ENCODE measurements around the gene MED27.

MED27 gene

DNA sequence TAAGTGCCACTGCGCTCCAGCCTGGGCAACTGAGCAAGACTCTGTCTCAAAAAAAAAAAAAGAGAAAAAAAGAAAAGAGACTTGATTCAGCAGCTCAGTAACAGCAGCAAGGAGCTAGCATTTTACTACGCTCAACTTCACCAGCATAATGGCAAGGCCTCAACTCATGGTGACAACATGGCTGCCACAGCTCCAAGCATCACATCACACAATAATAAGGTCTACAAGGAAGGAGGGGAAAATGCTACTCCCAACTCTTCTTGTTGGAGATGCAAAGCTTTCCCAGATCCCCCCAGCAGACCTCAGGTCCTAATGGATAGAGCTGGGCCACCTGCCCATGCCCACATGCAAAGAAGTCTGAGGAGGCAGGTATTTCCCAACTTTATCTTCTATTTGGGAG is 253.6 kb downstream of the MED27 start:
- no peak for DNase-seq
- no peaks in the 10 kb centered on the region for H3K36me3 ChIP-seq
- no peaks in the 10 kb centered on the region for H3K4me1 ChIP-seq
- no peaks in the 10 kb centered on the region for H3K27me3 ChIP-seq
- H3K9me3 ChIP-seq = no peaks in the 10 kb centered on the region
- TF ChIP-seq, protein P1, sequence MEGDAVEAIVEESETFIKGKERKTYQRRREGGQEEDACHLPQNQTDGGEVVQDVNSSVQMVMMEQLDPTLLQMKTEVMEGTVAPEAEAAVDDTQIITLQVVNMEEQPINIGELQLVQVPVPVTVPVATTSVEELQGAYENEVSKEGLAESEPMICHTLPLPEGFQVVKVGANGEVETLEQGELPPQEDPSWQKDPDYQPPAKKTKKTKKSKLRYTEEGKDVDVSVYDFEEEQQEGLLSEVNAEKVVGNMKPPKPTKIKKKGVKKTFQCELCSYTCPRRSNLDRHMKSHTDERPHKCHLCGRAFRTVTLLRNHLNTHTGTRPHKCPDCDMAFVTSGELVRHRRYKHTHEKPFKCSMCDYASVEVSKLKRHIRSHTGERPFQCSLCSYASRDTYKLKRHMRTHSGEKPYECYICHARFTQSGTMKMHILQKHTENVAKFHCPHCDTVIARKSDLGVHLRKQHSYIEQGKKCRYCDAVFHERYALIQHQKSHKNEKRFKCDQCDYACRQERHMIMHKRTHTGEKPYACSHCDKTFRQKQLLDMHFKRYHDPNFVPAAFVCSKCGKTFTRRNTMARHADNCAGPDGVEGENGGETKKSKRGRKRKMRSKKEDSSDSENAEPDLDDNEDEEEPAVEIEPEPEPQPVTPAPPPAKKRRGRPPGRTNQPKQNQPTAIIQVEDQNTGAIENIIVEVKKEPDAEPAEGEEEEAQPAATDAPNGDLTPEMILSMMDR (IDR thresholded peaks at IDR 0.05; ENCODE audit: low read depth, low read length) = no peak
- no peak overlapping the region for H3K4me3 ChIP-seq (ENCODE audit: low read depth, low read length)

- no peak for DNase-seq
- H3K9me3 ChIP-seq = no peaks in the 10 kb centered on the region
- H3K4me3 ChIP-seq (ENCODE audit: low read depth, low read length) = no peak overlapping the region
- H3K27me3 ChIP-seq = no peaks in the 10 kb centered on the region
- H3K36me3 ChIP-seq = no peaks in the 10 kb centered on the region
- TF ChIP-seq, protein P1 (IDR thresholded peaks at IDR 0.05; ENCODE audit: low read depth, low read length) = no peak
- no peaks in the 10 kb centered on the region for H3K4me1 ChIP-seq
Observed at GRCh38 chr9:131824953-131825495, 254.6 kb downstream of the MED27 start.

- DNase-seq = no peak
- no peaks in the 10 kb centered on the region for H3K4me1 ChIP-seq
- TF ChIP-seq, protein P1 (IDR thresholded peaks at IDR 0.05; ENCODE audit: low read depth, low read length) = no peak
- no peak overlapping the region for H3K4me3 ChIP-seq (ENCODE audit: low read depth, low read length)
- H3K36me3 ChIP-seq = no peaks in the 10 kb centered on the region
- H3K9me3 ChIP-seq = no peaks in the 10 kb centered on the region
- H3K27me3 ChIP-seq = no peaks in the 10 kb centered on the region
Observed at GRCh38 chr9:131824155-131824594, 255.5 kb downstream of the MED27 start.

GRCh38 chr9:131823701-131824146 is 255.9 kb downstream of the MED27 start:
- no peaks in the 10 kb centered on the region for H3K36me3 ChIP-seq
- TF ChIP-seq, protein P1 (IDR thresholded peaks at IDR 0.05; ENCODE audit: low read depth, low read length) = no peak
- no peaks in the 10 kb centered on the region for H3K9me3 ChIP-seq
- no peak for DNase-seq
- H3K4me1 ChIP-seq = no peaks in the 10 kb centered on the region
- H3K4me3 ChIP-seq (ENCODE audit: low read depth, low read length) = no peak overlapping the region
- H3K27me3 ChIP-seq = no peaks in the 10 kb centered on the region

- H3K9me3 ChIP-seq = no peaks in the 10 kb centered on the region
- peaks cover 6% of the 10 kb centered on the region; the same call in 1 of the 2 replicates for H3K4me1 ChIP-seq
- DNase-seq = no peak
- TF ChIP-seq, protein P1 (IDR thresholded peaks at IDR 0.05; ENCODE audit: low read depth, low read length) = no peak
- no peaks in the 10 kb centered on the region for H3K36me3 ChIP-seq
- H3K4me3 ChIP-seq (ENCODE audit: low read depth, low read length) = no peak overlapping the region
- no peaks in the 10 kb centered on the region for H3K27me3 ChIP-seq
Observed at GRCh38 chr9:131818089-131818488, 261.6 kb downstream of the MED27 start.

- H3K9me3 ChIP-seq = no peaks in the 10 kb centered on the region
- no peaks in the 10 kb centered on the region for H3K36me3 ChIP-seq
- TF ChIP-seq, protein P1 (IDR thresholded peaks at IDR 0.05; ENCODE audit: low read depth, low read length) = no peak
- H3K4me3 ChIP-seq (ENCODE audit: low read depth, low read length) = no peak overlapping the region
- DNase-seq = peak; percentile 76
- peaks cover 6% of the 10 kb centered on the region; the same call in 1 of the 2 replicates for H3K4me1 ChIP-seq
- H3K27me3 ChIP-seq = no peaks in the 10 kb centered on the region
Observed at GRCh38 chr9:131817627-131818026, 262.0 kb downstream of the MED27 start.

Measured in BE2C (cell line).